HG03354 (cell line): ENCODE results near the gene GPR78.
"Not testable (repeated sequence)": the region's sequence is repeated elsewhere in the genome, so short reads cannot be mapped to it uniquely, and the experiment has no call there.

Experiments
- ATAC-seq: cut with Tn5 transposase; IDR thresholded peaks from one replicate; pipeline ENCODE4 v1.9.1; 2021; ENCODE audit warnings: mild to moderate bottlenecking; ENCODE audit not compliant: unreplicated experiment, poor library complexity, severe bottlenecking

GPR78 gene

GRCh38 chr4:8635897-8636554, 55.8 kb downstream of the GPR78 start:
- ATAC-seq: not testable (repeated sequence)
